ENCODE data around the gene PGRMC2.

DNA sequence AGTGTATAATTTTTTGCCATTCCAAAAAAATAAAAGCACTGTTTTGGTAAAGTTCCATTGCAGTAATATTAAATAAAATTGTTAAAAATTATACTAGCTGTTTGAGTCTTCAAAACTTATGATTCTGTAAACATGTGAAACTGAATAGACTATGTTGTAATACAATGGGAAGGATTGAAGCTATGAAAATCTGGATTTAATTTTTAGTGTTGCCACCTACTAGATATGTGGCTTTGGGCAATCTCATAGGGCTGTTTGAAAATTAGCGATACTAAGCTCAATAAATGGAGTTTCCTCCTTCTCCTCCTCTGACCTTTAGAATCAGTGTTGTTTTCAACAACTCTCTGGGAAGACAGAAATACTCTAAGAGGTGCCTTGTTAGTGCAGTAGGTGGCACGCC, 4.5 kb downstream of the PGRMC2 start:
- TF ChIP-seq ZNF404 (tag by site-specific recombination; IDR thresholded peaks at IDR 0.05): no peak
- no peak for TF ChIP-seq SCRT1 (tag by site-specific recombination; IDR thresholded peaks at IDR 0.05; ENCODE audit: borderline replicate concordance)
- TF ChIP-seq ZNF768 (tag by site-specific recombination; IDR thresholded peaks at IDR 0.05): no peak
- no peak for TF ChIP-seq GLIS1 (tag by site-specific recombination; IDR thresholded peaks at IDR 0.05)
- TF ChIP-seq YY1 (tag by site-specific recombination; IDR thresholded peaks at IDR 0.05): no peak
- TF ChIP-seq ZNF175 (tag by site-specific recombination; IDR thresholded peaks at IDR 0.05): no peak
- no peak for TF ChIP-seq ZNF549 (tag by site-specific recombination; IDR thresholded peaks at IDR 0.05)
- TF ChIP-seq, protein P1, sequence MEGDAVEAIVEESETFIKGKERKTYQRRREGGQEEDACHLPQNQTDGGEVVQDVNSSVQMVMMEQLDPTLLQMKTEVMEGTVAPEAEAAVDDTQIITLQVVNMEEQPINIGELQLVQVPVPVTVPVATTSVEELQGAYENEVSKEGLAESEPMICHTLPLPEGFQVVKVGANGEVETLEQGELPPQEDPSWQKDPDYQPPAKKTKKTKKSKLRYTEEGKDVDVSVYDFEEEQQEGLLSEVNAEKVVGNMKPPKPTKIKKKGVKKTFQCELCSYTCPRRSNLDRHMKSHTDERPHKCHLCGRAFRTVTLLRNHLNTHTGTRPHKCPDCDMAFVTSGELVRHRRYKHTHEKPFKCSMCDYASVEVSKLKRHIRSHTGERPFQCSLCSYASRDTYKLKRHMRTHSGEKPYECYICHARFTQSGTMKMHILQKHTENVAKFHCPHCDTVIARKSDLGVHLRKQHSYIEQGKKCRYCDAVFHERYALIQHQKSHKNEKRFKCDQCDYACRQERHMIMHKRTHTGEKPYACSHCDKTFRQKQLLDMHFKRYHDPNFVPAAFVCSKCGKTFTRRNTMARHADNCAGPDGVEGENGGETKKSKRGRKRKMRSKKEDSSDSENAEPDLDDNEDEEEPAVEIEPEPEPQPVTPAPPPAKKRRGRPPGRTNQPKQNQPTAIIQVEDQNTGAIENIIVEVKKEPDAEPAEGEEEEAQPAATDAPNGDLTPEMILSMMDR (tag by site-specific recombination; IDR thresholded peaks at IDR 0.05): no peak
- no peak for TF ChIP-seq ZNF174 (tag by site-specific recombination; IDR thresholded peaks at IDR 0.05)
- no peak for TF ChIP-seq ZIC2 (tag by site-specific recombination; IDR thresholded peaks at IDR 0.05)
- TF ChIP-seq, protein P2, sequence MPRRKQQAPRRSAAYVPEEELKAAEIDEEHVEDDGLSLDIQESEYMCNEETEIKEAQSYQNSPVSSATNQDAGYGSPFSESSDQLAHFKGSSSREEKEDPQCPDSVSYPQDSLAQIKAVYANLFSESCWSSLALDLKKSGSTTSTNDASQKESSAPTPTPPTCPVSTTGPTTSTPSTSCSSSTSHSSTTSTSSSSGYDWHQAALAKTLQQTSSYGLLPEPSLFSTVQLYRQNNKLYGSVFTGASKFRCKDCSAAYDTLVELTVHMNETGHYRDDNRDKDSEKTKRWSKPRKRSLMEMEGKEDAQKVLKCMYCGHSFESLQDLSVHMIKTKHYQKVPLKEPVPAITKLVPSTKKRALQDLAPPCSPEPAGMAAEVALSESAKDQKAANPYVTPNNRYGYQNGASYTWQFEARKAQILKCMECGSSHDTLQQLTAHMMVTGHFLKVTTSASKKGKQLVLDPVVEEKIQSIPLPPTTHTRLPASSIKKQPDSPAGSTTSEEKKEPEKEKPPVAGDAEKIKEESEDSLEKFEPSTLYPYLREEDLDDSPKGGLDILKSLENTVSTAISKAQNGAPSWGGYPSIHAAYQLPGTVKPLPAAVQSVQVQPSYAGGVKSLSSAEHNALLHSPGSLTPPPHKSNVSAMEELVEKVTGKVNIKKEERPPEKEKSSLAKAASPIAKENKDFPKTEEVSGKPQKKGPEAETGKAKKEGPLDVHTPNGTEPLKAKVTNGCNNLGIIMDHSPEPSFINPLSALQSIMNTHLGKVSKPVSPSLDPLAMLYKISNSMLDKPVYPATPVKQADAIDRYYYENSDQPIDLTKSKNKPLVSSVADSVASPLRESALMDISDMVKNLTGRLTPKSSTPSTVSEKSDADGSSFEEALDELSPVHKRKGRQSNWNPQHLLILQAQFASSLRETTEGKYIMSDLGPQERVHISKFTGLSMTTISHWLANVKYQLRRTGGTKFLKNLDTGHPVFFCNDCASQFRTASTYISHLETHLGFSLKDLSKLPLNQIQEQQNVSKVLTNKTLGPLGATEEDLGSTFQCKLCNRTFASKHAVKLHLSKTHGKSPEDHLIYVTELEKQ (tag by site-specific recombination; IDR thresholded peaks at IDR 0.05; ENCODE audit: borderline replicate concordance): no peak
- TF ChIP-seq ZNF350 (tag by site-specific recombination; IDR thresholded peaks at IDR 0.05): no peak
- TF ChIP-seq YY2 (tag by site-specific recombination; IDR thresholded peaks at IDR 0.05): no peak
